Renal pelvis (tissue), 4 donors: ENCODE results near the gene S1PR1. TPM values are rescaled to one million over a fixed set of nuclear protein-coding genes. Genes with fewer than 3 reads are reported as not detected.

Source experiments
- DNase-seq: peaks from one replicate; pipeline ENCODE4 v3.0.0-alpha.2; 2013
- polyA plus RNA-seq, 3 donors: library from polyadenylated mRNA; unstranded; fragments of 120-200 nt; gene quantifications; one replicate each; pipeline ENCODE4 v1.2.1, GENCODE V29; 2013; ENCODE audit not compliant: insufficient read length in 3 of 3

S1PR1 gene
- polyA plus RNA-seq, 3 donors, result 17.1 to 22.0 (median 17.2) TPM

- DNase-seq, result no peak
Observed at GRCh38 chr1:101275672-101276071, 38.9 kb downstream of the S1PR1 start.

- no peak for DNase-seq
Observed at GRCh38 chr1:101276818-101277217, 40.0 kb downstream of the S1PR1 start.

GRCh38 chr1:101278238-101278637 is 41.4 kb downstream of the S1PR1 start:
- no peak for DNase-seq

- no peak for DNase-seq
Observed at GRCh38 chr1:101278845-101279244, 42.0 kb downstream of the S1PR1 start.

GRCh38 chr1:101280049-101280592 is 43.3 kb downstream of the S1PR1 start:
- DNase-seq, result no peak

- no peak for DNase-seq
Observed at GRCh38 chr1:101280942-101281654, 44.3 kb downstream of the S1PR1 start.

- no peak for DNase-seq
Observed at GRCh38 chr1:101281751-101282150, 44.9 kb downstream of the S1PR1 start.

GRCh38 chr1:101282314-101283038 is 45.7 kb downstream of the S1PR1 start:
- no peak for DNase-seq

GRCh38 chr1:101283443-101283842 is 46.6 kb downstream of the S1PR1 start:
- DNase-seq, result no peak

GRCh38 chr1:101284021-101284420 is 47.2 kb downstream of the S1PR1 start:
- DNase-seq, result no peak

- no peak for DNase-seq
Observed at GRCh38 chr1:101284622-101285218, 47.9 kb downstream of the S1PR1 start.

GRCh38 chr1:101285922-101286570 is 49.2 kb downstream of the S1PR1 start:
- DNase-seq, result no peak

GRCh38 chr1:101288491-101288944 is 51.7 kb downstream of the S1PR1 start:
- DNase-seq, result peak; percentile 78

- no peak for DNase-seq
Observed at GRCh38 chr1:101290119-101290921, 53.5 kb downstream of the S1PR1 start.

Other genes starting within 250 kb of the S1PR1 start
- 10 to 100 TPM; 53.4 to 62.9 (median 53.6) TPM for gene DPH5, start 211.2 kb upstream of the S1PR1 start, polyA plus RNA-seq